ENCODE data around the gene PAX1.

PAX1 gene

DNA sequence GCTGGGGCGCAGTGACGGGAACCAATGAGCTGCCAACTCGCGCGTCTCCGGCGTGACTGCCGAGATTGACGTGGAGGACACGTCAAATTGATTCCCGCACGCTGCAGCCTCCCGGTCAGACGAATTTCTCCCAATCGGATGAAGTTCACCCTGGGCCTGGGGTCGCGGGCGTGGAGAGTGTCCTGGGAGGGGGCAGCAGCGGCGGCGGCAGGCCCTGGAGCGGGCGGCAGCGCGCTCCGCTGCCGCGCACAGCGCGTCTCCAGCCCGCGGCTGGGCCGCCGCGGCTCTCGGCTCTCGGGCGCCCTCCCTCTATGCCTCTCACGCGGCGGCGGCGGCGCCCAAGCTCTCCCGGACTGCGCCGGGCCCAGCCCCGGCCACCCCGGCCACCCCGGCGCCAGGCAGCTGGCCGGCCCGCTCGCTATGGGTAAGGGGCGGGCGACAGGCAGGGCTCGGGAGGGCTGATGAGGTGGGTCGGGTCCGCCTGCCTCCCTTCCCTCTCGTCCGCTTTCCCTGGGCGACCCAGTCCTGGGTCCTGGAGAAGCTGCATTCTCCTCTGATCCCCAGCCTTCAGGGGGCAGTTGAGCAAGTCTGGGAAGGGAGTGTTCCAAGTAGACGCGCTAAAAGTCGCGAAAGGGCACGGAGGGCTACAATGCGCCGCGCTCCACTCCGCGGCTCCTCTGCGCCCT is at the start of gene PAX1:
Gene PAX1 (plus strand): TSS at position 90 of the 686 bp plus-strand sequence. CDS start 49 bp downstream, at position 139.
- TF ChIP-seq, protein P1, sequence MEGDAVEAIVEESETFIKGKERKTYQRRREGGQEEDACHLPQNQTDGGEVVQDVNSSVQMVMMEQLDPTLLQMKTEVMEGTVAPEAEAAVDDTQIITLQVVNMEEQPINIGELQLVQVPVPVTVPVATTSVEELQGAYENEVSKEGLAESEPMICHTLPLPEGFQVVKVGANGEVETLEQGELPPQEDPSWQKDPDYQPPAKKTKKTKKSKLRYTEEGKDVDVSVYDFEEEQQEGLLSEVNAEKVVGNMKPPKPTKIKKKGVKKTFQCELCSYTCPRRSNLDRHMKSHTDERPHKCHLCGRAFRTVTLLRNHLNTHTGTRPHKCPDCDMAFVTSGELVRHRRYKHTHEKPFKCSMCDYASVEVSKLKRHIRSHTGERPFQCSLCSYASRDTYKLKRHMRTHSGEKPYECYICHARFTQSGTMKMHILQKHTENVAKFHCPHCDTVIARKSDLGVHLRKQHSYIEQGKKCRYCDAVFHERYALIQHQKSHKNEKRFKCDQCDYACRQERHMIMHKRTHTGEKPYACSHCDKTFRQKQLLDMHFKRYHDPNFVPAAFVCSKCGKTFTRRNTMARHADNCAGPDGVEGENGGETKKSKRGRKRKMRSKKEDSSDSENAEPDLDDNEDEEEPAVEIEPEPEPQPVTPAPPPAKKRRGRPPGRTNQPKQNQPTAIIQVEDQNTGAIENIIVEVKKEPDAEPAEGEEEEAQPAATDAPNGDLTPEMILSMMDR (IDR thresholded peaks at IDR 0.05; ENCODE audit: control insufficient read depth, extremely low read depth, insufficient read depth), result peak; percentile 62
- H3K4me3 ChIP-seq (ENCODE audit: low read depth, low read length), result peak within 1 kb of the TSS; percentile 49
- DNase-seq (ENCODE audit: low read depth), result no peak

DNA sequence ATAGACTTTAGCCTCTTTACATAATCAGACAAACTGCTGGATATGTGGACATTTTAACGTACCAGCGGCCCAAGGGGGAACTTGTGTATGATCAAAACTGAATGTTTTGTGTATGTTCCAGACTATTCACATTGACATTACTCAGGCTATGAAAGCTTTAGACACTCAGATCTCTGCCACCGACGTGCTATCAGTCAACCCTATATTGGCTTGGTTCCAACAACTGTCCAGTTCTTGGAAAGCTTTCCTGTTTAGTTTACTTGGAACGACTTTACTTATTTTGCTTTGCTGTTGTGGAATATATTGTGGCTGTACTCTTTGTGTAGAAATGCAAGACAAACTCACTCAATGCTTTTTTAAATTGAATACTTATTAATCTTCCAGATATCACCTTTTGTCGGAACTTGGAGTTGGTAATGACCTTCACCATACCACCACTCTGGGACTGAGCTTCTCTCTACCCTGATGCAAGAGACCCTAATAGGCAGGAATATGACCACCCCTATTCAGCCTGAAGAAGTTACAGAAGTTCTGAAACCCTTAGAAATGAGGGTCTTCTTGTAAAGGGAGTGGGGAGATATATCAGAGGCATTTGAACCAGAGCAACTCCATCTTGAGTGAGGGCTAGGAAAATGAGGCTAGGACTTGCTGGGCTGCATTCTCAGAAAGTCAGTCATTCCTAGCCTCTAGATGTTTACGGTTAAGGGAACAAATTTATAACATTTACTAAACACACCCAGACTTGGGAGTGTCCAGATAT is 49.0 kb upstream of the PAX1 start:
- H3K4me3 ChIP-seq (ENCODE audit: low read depth, low read length), result no peak overlapping the region
- TF ChIP-seq, protein P1 (IDR thresholded peaks at IDR 0.05; ENCODE audit: control insufficient read depth, extremely low read depth, insufficient read depth), result no peak
- no peak for DNase-seq (ENCODE audit: low read depth)

DNA sequence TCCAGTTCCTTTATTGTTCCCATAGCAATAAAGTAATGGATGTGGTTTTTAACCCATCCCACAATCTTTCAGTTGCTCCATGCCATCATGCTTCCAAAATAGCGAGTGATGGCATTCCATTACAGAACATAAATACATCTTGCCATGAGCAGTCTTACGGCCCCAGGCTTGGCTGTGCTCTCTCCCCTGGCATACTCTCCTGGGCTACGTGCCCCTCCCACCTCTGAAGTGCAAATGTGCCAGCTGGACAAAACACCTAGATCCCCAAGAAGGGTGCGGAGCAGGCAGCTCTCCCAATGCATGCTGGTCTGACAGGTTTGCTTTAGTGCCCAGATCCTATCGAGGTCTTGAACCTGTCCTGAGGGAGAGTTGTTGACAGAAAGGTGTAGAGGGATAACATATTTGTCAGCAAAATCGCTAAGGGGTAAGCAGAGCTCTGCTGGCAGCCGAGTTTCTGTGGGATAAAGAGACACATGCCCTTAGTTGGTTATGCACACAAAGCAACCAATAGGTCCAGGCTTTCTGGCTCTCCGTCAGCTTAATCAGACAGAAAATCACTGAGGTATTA is 43.9 kb upstream of the PAX1 start:
- TF ChIP-seq, protein P1 (IDR thresholded peaks at IDR 0.05; ENCODE audit: control insufficient read depth, extremely low read depth, insufficient read depth), result no peak
- DNase-seq (ENCODE audit: low read depth), result no peak
- no peak overlapping the region for H3K4me3 ChIP-seq (ENCODE audit: low read depth, low read length)

DNA sequence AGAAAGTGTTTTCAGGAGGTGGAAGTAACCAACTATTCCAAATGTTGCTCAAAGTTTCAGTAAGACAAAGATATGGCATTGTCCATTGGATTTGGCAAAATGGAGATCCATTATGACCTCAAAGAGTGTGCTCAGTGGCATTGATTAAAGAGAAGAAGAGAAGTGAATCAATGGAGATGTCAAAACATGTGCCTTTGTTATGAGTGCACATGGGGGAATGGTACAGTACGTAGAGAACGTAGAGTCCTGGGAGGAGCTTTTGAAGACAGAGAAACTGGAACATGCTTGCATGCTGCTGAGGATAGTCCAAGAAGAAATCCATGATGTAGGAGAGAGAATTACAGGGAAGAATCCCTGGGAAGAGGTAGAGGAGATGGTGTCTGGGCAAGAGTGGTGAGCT is 42.0 kb upstream of the PAX1 start:
- no peak for DNase-seq (ENCODE audit: low read depth)
- no peak overlapping the region for H3K4me3 ChIP-seq (ENCODE audit: low read depth, low read length)
- TF ChIP-seq, protein P1 (IDR thresholded peaks at IDR 0.05; ENCODE audit: control insufficient read depth, extremely low read depth, insufficient read depth), result no peak

DNA sequence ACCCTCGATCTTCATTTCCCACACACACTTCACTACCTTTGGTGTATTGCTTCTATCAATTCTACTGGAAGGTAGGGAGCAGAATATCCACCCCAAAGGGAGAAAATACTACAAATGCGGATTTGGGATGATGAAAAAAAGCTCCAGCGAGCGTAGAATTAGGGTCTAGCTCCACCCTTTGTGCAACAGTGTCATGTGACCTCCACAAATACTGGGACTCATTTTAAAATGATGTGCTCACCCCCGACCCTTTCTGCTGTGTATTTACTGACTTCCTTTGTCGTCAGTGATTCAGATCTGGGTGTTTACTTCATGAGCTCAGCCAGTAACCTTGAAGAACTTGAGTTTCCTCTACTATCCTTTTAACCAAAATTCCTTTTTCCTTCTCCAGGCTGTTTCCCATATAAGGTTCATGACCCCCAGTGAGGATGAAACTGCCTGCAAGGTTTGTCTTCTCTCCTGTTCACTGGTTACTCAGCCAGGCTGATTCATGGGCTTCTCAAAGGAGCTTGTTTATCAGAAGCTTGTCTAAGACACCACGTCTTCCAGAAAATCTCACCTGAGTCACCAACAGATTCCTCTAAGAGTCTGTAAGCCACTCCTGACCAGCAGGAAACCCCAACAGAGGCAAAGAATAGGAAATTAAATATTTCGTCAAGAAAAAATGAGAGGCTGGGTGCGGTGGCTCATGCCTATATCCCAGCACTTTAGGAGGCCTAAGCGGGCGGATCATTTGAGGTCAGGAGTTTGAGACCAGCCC is 39.6 kb upstream of the PAX1 start:
- TF ChIP-seq, protein P1 (IDR thresholded peaks at IDR 0.05; ENCODE audit: control insufficient read depth, extremely low read depth, insufficient read depth), result no peak
- no peak overlapping the region for H3K4me3 ChIP-seq (ENCODE audit: low read depth, low read length)
- DNase-seq (ENCODE audit: low read depth), result no peak

DNA sequence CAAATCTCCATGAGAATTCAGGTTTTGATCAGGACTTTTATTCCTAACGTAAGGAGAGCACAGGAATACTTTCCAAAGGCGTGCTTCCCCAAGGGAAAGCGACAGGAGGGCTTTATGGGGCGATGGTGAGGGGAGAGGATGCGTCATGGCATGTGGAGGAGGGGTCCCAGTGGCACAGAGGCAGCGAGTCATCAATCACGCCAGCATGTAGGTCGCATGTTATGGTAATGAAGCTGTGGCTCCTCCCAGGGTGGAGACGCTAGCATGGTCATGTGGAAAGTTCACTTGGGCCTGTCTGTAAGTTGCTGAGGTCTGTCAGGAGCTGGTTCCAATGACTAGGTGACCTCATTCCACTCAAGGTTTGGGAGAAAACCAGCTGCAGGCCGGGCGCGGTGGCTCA is 35.3 kb upstream of the PAX1 start:
- no peak for DNase-seq (ENCODE audit: low read depth)
- TF ChIP-seq, protein P1 (IDR thresholded peaks at IDR 0.05; ENCODE audit: control insufficient read depth, extremely low read depth, insufficient read depth), result no peak
- no peak overlapping the region for H3K4me3 ChIP-seq (ENCODE audit: low read depth, low read length)

Data from LNCaP clone FGC (cell line).